Measurements from ENCODE around the gene GPC1.

The GPC1 gene

DNA sequence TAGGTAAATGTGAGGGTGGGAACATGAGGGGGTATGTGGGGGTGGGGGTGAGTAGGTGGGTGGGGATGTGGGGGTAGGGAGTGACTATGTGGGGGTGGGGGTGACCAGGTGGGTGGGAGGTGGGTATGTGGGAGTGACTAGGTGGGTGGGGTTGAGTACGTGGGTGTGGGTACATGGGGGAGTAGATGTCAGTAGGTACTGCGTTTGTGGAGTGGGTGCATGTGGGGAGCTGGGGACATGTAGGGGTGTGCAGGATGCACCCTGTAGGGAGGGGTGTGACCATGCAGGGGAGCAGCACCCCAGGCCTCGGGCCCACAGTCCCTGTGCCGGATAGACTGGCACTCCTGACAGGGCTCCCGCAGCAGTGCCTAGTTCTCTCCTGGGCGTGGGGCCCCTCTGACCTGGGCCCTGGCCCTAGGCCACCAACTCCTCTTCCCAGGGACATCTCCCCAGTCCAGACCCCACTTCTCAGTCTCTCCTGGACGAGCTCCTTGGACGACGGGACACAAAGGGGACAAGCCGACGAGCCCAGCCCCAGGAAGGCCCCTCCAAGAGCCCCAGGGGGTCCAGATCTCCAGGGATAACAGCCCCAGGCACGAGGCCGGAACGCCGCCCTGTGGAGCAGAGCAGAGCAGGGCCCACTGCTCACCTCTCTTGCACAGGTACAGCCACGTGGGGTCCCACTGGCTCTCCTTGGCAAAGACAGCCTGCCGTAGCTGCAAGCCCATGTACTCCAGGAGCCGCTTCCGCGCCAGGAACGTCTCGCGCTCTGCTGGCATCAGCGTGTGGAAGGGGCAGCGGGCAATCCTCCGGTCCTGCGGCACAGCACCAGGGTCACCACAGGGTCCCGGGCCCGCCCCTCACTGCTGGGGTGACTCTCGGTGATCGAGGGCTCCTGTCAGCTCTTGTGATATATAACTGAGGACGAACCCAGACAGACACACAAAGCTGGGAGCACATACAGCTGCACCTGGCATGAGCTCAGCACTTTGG lies 64.1 kb downstream of the GPC1 start:
- DNase-seq (ENCODE audit: low read depth in 2 of 2): no peak

- DNase-seq (ENCODE audit: low read depth in 2 of 2): no peak
Measured at GRCh38 chr2:240500561-240501423, 65.3 kb downstream of the GPC1 start.

DNA sequence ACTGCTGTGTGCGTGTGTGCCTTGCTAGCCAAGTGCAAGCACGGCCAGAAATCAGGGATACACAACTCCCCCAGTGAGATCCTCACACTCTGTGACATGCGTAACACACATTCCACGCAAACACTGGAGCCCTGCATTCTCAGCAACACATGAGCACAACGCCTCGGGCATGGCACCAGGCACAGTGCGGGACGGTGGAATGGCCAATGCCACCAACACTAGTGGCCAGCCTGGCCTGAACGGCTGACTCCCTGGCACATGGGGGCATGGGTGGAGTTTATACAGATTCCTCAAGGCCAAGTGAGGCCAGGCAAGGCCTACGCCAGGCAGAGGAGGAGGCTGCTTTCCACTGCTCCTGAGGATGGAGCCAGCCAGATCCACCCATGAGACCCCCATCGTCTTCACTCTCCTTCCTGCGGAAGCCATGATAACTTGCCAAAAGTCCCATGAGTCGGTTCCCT lies 66.1 kb downstream of the GPC1 start:
- DNase-seq (ENCODE audit: low read depth in 2 of 2): no peak

DNA sequence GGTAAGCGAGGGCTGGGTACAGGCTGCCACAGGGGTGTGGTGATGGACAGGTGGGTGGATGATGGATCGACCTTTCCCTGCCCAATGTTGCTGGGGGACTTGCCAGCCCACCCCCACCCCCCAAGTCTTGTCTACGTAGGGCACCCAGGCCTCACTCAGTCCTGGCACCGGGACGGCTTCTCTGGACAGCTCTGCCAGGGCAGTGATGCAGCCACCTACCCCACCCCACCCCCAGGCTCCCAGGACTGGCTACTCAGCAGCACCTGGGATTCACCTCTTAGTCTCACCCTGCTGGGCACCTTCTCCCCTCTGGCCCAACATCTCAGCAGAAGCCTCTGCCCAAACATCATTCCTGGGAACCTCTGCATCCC lies 66.6 kb downstream of the GPC1 start:
- no peak for DNase-seq (ENCODE audit: low read depth in 2 of 2)

- DNase-seq (ENCODE audit: low read depth in 2 of 2): no peak
Measured at GRCh38 chr2:240502430-240503121, 67.1 kb downstream of the GPC1 start.

DNA sequence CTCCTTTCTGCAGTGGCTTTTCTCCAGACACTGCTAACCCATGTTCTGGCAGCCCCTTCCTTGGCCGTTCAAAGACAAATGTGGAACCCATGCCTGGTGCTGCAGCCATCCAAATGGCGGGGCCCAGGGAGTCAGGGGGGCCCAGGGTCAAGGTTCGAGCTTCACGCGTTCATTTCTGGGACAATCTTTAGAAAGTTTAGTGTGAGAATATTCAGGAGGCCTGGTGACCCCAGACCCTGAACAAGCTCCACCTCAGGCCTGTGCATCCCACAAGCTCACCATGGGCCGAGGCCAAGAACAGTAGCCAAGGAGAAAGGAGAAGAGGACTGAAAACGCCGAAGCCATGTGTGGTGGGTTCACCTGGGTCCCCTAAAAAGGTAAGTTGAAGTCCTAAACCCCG lies 67.9 kb downstream of the GPC1 start:
- no peak for DNase-seq (ENCODE audit: low read depth in 2 of 2)

DNA sequence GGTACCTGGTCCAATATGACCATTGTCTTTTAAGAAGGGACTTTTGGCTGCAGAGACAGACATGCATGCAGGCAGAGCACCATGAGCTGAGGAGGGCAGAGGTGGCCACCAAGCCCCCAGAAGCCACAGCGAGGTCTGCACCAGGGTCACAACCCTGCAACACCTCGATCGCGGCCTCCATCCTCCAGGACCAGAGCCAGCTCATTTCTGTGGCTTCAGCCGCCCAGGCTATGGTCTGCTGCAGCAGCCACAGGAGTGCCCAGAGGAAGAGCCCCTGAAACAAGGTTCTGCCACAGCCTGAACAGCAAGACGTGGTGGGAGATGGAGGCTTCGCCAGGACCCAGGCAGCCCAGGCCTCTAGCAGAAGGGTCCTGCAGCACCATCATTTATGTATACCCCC lies 68.4 kb downstream of the GPC1 start:
- DNase-seq (ENCODE audit: low read depth in 2 of 2): no peak

DNA sequence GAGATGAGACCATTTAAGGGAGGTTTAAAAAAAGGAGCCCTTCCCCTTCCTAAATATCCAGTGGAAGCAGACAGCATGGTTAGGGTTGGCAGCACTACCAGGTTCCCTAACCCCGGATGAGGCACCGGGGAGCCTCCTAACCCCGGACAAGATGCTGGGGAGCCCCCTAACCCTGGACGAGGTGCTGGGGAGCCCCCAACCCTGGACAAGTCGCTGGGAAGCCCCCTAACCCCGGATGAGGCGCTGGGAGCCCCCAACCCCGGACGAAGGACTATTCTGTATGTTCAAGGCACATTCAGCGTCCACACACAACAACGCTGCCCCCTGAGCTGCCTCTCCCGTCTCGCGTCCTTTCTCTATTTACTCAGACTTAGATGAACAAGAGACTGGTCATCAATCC lies 70.4 kb downstream of the GPC1 start:
- no peak for DNase-seq (ENCODE audit: low read depth in 2 of 2)

DNA sequence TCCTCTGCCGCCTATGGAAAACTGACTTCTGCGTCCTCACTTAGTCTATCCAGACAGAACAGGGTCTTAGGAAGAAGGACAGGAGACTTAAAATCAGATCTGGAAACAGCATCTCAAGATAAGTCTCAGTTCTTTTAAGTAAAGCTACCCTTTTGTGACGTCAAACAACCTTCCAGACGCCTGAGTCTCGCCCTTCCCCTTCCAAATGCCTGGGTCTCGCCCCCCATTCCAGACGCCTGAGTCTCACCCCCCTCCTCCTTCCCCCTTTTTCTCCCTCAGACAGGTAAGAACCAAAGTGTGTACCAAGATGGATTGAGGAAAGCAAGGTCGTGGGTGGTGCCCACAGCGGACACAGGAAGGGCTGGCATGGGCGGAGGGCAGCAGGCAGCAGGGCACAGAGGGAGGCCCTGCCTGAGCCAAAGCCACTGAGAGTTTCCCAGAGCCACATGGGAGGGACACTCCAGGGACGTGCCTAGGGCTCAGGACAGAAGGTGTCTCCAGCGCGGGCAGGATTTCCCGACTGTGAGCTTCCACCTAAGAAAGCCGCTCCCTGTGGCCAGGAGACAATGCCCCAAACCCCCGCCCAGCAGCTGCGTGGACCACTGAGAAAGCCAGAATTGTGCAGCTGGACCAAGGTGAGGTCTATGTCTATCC lies 71.1 kb downstream of the GPC1 start:
- DNase-seq (ENCODE audit: low read depth in 2 of 2): no peak

GRCh38 chr2:240507060-240507777 lies 71.8 kb downstream of the GPC1 start:
- no peak for DNase-seq (ENCODE audit: low read depth in 2 of 2)

- DNase-seq (ENCODE audit: low read depth in 2 of 2): no peak
Measured at GRCh38 chr2:240507778-240508251, 72.4 kb downstream of the GPC1 start.

- DNase-seq (ENCODE audit: low read depth in 2 of 2): no peak
Measured at GRCh38 chr2:240508832-240509545, 73.5 kb downstream of the GPC1 start.

DNA sequence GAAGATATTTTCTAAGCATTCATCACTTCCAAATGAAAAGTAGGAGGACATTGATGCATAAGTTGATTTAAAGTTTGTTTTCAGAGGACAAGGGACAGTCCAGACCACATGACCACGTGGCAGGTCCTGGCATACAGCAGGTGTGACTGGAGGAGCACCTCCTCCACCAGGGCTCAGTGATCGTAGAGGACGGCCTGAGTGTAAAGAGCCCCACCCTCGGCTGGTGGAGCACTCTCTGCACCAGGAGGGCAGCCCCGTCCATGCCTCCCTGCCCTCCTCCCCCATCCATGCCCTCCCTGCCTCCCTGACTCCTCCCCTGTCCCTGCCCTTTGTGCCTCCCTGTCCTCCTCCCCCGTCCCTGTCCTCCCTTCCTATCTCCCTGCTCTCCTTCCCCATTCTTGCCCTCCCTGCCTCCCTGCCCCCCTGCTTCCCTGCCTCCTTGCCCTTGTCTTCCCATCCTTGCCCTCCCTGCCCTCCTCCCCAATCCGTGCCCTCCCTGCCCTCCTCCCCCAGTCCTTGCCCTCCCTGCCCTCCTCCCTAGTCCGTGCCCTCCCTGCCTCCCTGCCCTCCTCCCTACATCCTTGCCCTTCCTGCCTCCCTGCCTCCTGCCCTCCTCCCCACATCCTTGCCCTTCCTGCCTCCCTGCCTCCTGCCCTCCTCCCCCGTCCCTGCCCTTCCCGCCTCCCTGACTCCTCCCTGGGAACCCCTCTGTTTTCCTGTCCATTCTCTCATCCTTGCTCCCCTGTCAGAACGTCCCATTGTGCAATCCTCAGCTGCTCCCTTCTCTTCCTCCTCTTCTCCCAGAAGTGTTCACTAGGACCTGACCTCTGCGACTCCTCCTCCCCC lies 74.4 kb downstream of the GPC1 start:
- DNase-seq (ENCODE audit: low read depth in 2 of 2): no peak

- no peak for DNase-seq (ENCODE audit: low read depth in 2 of 2)
Measured at GRCh38 chr2:240510513-240511210, 75.2 kb downstream of the GPC1 start.

- no peak for DNase-seq (ENCODE audit: low read depth in 2 of 2)
Measured at GRCh38 chr2:240511351-240512108, 76.1 kb downstream of the GPC1 start.

GRCh38 chr2:240512109-240512485 lies 76.6 kb downstream of the GPC1 start:
- DNase-seq (ENCODE audit: low read depth in 2 of 2): no peak

DNA sequence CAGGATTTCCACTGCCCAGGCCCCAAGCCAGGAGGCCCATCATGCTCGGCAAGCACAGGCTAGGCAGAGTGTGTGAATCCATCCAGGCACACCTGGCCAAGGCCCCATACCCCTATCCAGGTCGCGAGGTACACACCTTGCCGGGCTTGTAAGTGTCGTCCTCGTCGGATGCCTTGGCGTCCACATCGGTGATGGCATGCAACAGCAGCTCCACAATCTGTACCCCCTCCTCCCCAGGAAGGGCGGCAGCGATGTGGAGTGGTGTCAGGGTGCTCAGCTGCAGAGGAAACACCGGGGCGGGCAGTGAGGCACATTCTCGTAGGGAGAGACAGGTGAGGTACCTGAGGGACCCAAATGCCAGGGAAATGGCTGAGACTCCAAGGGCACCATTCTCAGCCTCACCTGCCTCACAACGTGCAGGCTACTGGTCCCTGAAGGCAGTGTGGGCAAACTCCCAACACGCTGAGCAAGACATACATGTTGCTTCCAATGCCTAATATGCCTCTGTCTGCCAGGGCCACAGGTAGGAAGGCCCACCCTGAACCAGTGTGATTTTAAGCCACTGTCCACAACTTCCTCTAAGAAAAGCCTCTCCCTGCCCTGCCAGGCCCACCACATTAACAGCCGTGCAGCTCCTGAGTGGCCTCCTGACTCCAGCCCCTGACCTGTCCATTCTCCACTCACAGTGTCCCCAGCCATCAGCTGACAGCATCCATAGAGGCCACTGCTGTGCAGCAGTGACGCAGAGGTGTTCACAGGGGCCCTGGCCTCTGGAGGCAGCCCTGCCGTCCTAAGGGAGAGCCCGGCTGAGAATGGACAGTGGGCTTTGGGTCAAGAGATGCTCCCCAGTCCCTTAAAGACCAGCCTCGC lies 77.4 kb downstream of the GPC1 start:
- no peak for DNase-seq (ENCODE audit: low read depth in 2 of 2)
